DMS 273 (cell line): ENCODE measurements around the gene MLPH.

Experiments used
- DNase-seq: peaks from one replicate; lab custom pipeline; 2025; ENCODE audit not compliant: unreplicated experiment; lab: John Stamatoyannopoulos, UW

The MLPH gene

DNA sequence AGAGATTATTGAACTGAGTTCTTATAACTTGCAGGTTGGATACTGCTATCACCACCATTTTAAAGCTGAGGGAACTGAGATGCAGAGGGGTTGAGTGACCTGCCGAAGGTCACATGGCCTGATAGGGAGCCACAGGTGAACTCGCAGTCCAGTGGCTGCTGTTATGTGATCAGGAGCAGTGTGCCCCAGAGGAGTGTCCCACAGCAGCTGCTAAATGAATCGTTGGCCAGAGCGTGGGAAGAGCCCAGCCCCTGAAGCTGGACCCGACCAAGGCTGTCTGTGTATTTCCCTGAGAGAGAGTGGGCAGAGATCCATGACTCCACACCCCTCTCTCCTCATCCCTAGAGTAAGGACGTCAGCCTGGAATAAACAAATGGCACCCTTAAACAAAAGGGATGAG lies 52.6 kb downstream of the MLPH start:
- no peak for DNase-seq

- peak; percentile 91 for DNase-seq
Observed at GRCh38 chr2:237540223-237540775, 53.2 kb downstream of the MLPH start.

DNA sequence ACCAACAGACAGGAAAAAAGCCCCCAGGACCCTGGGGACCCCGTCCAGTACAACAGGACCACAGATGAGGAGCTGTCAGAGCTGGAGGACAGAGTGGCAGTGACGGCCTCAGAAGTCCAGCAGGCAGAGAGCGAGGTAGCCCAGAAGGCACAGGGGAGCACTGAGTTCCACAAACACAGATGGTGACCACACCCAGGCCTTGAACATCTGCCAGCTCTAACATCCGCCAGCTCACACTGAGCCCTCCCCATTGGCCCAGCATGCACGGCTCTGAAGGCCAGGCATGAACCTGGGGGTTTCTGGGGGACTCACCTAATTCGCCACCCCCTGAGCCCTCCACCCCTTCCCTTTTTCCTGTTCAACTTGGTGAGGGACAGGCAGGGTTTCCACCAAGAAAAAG lies 53.8 kb downstream of the MLPH start:
- peak; percentile 92 for DNase-seq

GRCh38 chr2:237541243-237541642 lies 54.2 kb downstream of the MLPH start:
- no peak for DNase-seq

DNA sequence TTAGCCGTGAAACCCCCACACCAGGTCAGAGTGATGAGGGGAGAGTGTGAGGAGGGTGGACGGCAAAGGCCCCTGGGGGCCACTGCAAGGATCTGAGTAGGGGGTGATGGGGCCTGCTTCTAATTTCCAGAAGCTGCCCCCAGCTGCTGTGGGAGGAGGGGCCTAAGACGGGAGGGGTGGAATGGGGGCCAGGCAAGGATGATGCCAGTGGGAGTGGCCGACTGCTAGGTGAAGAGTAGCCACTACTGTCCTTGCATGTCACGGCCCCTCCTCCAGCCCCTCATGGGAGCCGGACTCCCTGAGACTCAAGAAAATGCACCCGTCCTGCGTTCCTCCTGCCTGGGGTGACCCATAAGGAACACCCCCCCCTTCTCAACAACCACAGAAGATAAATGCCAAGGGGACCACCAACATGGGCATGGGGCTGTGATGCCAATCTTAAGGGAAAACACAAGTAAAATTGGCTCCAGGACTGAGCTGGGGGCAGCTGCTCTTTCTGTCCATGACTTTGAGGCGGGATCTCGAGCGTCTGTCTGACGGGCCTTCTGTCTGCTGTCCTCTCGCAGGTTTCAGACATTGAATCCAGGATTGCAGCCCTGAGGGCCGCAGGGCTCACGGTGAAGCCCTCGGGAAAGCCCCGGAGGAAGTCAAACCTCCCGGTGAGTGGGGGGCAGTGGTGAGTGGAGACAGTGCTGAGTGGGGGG lies 55.1 kb downstream of the MLPH start:
- peak; percentile 38 for DNase-seq

GRCh38 chr2:237546040-237546875 lies 59.2 kb downstream of the MLPH start:
- no peak for DNase-seq

DNA sequence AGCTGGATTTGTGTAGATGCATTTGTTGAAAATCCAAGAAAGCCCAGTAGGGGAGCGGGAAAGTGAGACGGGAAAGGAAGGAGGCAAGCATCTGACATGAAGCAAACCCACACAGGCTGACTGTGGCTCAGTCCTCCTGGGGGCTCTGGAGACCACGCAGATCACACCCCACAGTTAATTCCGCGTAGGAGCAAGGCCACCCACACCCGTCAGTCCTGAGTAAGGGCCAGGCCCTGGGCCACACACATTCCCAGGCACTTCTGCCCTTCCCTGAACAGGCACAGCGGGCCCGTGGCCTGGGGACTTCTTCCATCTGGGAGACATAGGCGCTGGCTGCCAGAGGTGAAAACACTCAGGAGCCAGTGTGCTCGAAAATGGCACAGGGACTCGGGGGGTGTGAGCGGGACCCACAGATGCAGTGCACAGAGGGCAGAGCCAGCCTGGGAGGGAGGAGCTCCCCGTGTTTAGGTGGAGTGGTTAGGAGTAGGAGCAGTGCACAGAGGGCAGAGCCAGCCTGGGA lies 59.9 kb downstream of the MLPH start:
- DNase-seq: no peak

GRCh38 chr2:237547841-237548416 lies 60.9 kb downstream of the MLPH start:
- no peak for DNase-seq

DNA sequence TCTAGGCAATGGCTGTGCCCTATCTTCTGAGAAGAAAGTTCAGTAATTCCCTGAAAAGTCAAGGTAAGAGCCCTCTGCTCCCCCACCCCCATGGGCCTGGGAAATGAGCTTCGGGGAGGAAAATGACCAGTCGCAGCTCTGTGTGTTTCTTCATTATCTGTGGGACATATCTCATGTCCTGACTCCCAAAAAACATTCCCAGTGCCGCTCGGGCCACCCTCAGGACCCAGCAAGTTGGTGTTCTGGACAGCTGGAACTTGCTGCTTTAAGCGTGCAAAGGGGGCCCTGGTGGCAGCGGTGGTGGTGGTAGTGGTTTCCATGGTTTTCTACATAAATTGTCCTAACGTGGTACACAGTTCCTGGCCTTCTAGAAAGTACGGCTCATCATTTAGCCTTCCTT lies 62.2 kb downstream of the MLPH start:
- DNase-seq: no peak

GRCh38 chr2:237549643-237550415 lies 62.8 kb downstream of the MLPH start:
- no peak for DNase-seq

- DNase-seq: no peak
Observed at GRCh38 chr2:237551071-237551574, 64.1 kb downstream of the MLPH start.

GRCh38 chr2:237552908-237553307 lies 65.9 kb downstream of the MLPH start:
- no peak for DNase-seq

- no peak for DNase-seq
Observed at GRCh38 chr2:237553948-237554347, 66.9 kb downstream of the MLPH start.

DNA sequence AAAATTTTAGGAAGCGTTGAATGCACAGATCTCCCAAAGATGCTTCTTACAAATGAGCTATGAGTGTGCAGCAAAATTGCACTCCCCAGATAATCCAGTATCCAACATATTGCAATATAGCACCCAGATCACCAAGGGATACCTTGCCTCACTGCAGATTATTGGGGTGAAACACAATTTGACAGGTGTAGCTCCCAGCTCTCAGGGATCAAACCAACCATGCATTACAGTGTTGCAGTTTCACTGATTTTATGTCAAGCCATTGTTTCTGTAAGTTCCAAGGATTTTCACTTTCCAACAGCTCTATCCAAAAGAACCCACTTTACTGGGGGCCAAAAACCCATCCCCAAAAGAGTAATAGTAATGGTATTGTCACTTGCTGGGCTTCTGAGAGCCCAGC lies 68.5 kb downstream of the MLPH start:
- DNase-seq: no peak

- no peak for DNase-seq
Observed at GRCh38 chr2:237556773-237557632, 70.0 kb downstream of the MLPH start.

DNA sequence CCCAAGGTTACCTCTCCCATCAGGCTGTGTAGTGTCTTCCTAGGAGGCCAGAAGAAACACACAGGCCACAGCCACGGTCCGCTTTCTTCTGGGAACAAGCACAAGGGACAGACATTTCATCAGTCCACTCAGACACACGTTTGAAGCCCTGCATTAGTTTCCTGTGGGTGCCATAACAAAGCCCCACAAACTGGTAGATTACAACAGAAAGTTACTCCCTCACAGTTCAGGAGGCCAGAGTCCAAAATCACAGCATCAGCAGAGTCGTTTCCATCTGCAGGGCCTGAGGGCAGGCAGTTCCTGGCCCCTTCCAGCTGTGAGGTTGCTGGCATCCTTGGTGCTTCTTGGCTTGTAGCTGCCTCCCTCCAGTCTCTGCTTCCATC lies 70.6 kb downstream of the MLPH start:
- no peak for DNase-seq

DNA sequence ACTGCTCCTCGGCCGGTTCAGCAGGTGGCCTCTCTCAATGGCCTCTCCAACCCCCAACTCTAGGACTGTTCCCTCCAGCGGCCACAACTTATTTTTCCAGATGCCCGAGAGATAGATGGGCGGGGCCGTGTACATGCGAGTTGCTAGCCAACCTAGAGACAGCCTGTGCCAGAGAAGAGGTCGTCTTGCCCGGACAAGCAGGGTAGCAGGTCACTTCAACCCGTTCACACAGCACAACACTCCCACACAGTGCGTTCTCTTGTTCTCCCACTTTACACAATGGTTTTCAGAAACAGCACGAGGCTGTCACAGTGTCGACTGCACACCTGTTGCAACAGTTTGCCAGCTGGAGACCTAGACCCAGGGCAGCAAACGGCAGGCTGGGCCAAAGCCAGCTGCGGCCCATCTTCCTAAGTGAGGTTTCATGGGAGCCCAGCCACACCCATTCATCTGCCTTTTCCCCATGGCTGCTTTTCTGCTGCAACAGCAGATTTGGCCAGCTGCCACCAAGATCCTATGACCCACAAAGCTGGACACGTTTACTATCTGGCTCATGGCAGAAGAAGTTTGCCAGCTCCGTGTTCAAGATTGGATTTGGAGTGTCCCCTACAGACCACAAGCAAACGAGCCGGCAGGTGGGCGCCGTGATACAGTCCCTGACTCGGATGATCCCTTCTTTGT lies 72.0 kb downstream of the MLPH start:
- peak; percentile 91 for DNase-seq

DNA sequence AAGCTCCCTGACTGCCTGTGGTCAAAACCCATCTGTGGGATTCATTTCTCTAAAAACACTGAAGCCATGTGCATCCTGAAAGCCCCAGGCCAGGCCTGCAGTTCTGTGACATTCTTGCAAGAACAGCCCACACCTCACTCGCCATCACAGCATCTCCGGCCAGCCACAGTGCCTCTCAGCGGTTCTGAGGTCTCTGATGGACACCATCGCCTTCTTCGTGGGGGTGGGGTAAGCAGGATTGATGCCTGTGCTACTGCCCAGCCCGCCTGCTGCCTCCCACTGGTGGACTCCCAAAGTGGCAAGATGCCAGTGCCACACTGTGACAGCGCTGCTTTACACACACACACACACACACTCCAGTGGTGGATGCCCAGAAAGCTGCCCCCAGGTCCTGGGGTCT lies 74.2 kb downstream of the MLPH start:
- DNase-seq: no peak

- no peak for DNase-seq
Observed at GRCh38 chr2:237563816-237564215, 76.8 kb downstream of the MLPH start.
